Right lobe of liver (tissue), 6 donors: ENCODE results near the gene SUGCT. TPM values are rescaled to one million over a fixed set of nuclear protein-coding genes. Genes with fewer than 3 reads are reported as not detected.

Experiments
- ATAC-seq, 4 donors: fragments of 200-7000 bp; cut with Tn5 transposase; one replicate each; pipeline ENCODE4 v1.9.1; 2020; ENCODE audit warnings: mild to moderate bottlenecking in 4 of 4, moderate library complexity in 4 of 4
- DNase-seq, 3 donors: peaks; one replicate each; pipeline ENCODE4 v3.0.0-alpha.2; 2020
- H3K27ac ChIP-seq, 3 donors: fragments of 200-600 bp; one replicate each; pipeline ENCODE4 v1.8.0; 2022
- H3K27me3 ChIP-seq, 2 donors: fragments of 200-600 bp; one replicate each; pipeline ENCODE4 v1.8.0; 2022
- H3K36me3 ChIP-seq, 4 donors: fragments of 200-600 bp; sonication (generic) in 1 of 4; one replicate each; pipeline versions ENCODE4 v1.5.1 to v1.8.0; 2017 to 2022; ENCODE audit warnings: control low read depth in 1 of 4
- H3K4me1 ChIP-seq, 4 donors: fragments of 200-600 bp; sonication (generic) in 1 of 4; one replicate each; pipeline versions ENCODE4 v1.5.1 to v1.8.0; 2017 to 2022; ENCODE audit warnings: control low read depth in 1 of 4
- H3K4me3 ChIP-seq, 3 donors: fragments of 200-600 bp; one replicate each; pipeline ENCODE4 v1.8.0; 2022
- H3K9me3 ChIP-seq, 4 donors: fragments of 200-600 bp; sonication (generic) in 1 of 4; one replicate each; pipeline versions ENCODE4 v1.5.1 to v1.8.0; 2017 to 2022; ENCODE audit warnings: control low read depth in 1 of 4
- POLR2A ChIP-seq: fragments of 450-650 bp; IDR thresholded peaks from one replicate; pipeline ENCODE4 v1.6.1; 2017; ENCODE audit warnings: antibody characterized with exemption, mild to moderate bottlenecking
- WGBS: methylation state at CpG from one replicate; pipeline ENCODE4 v1.1.6; 2018; ENCODE audit warnings: low coverage, low lambda C conversion rate; ENCODE audit not compliant: insufficient coverage; ENCODE audit errors: missing lambda C conversion rate; 5-methylcytosine and 5-hydroxymethylcytosine counted together
- intact Hi-C, 2 donors: fragments of 100-400 bp; cut with DNase I; formaldehyde crosslinking; loops; one replicate each; pipeline versions ENCODE4 v1.11.2 to v1.14.1; 2022
- total RNA-seq, 6 experiments: library from RNA; depleted of rRNA in 2 of 6; stranded (reverse); fragments of >200 nt in 2 of 6; fragmentation: NEBNext Ultra II Directional in 3 of 6; extraction: Animal tissue kit (Norgen Biotek cat#: 25700) in 3 of 6; gene quantifications; one replicate each; pipeline versions ENCODE4 v1.1.0 to v1.2.4, GENCODE V29; 2016 to 2023
- TF ChIP-seq, protein P1 (sequence below), 4 donors: fragments of 200-600 bp in 3 of 4; fragments of 450-650 bp in 1 of 4; IDR thresholded peaks; one replicate each; pipeline versions ENCODE4 v1.5.1 to v1.8.0; 2016 to 2022; ENCODE audit warnings: antibody characterized with exemption in 4 of 4, mild to moderate bottlenecking in 2 of 4
- donor health status: DM: no; HTN: yes; CAD: no.
- donor health status: DM: no; HTN: no; CAD: no.
- donor health status: DM: no; HTN: no; CAD: no.
- donor health status: DM: no; HTN: yes; CAD: no.
- donor health status: DM: no; HTN: yes; CAD: no.

The SUGCT gene
- total RNA-seq, 6 experiments from 2014 or later, result 10.1 to 21.0 (median 14.2) TPM

GRCh38 chr7:40471891-40472290, 337.1 kb downstream of the SUGCT start:
- H3K4me3 ChIP-seq, result no peak overlapping the region
- ATAC-seq (no peak), DNase-seq (no peak)
- H3K9me3 ChIP-seq, result no peaks in the 10 kb centered on the region
- 93% methylated on average over 4 of the region's 4 CpGs for WGBS
- intact Hi-C loops, result no loop called here
- TF ChIP-seq POLR2A, result no peak
- TF ChIP-seq, protein P1, sequence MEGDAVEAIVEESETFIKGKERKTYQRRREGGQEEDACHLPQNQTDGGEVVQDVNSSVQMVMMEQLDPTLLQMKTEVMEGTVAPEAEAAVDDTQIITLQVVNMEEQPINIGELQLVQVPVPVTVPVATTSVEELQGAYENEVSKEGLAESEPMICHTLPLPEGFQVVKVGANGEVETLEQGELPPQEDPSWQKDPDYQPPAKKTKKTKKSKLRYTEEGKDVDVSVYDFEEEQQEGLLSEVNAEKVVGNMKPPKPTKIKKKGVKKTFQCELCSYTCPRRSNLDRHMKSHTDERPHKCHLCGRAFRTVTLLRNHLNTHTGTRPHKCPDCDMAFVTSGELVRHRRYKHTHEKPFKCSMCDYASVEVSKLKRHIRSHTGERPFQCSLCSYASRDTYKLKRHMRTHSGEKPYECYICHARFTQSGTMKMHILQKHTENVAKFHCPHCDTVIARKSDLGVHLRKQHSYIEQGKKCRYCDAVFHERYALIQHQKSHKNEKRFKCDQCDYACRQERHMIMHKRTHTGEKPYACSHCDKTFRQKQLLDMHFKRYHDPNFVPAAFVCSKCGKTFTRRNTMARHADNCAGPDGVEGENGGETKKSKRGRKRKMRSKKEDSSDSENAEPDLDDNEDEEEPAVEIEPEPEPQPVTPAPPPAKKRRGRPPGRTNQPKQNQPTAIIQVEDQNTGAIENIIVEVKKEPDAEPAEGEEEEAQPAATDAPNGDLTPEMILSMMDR (IDR thresholded peaks at IDR 0.05), result no peak
- H3K27me3 ChIP-seq, result no peaks in the 10 kb centered on the region
- no peaks in the 10 kb centered on the region for H3K36me3 ChIP-seq
- no peak overlapping the region for H3K27ac ChIP-seq
- peaks cover 0 to 14% (median 0%) of the 10 kb centered on the region in 4 donors for H3K4me1 ChIP-seq

- ATAC-seq, result no peak
- no peaks in the 10 kb centered on the region for H3K9me3 ChIP-seq
- no peak overlapping the region for H3K4me3 ChIP-seq
- H3K27me3 ChIP-seq, result no peaks in the 10 kb centered on the region
- H3K4me1 ChIP-seq, result peaks cover 0 to 9% (median 0%) of the 10 kb centered on the region in 4 donors
- intact Hi-C loops, result no loop called here
- H3K27ac ChIP-seq, result no peak overlapping the region
- 76% methylated on average over 7 of the region's 8 CpGs for WGBS
- no peak for DNase-seq
- TF ChIP-seq, protein P1 (IDR thresholded peaks at IDR 0.05), result no peak
- no peak for TF ChIP-seq POLR2A
- no peaks in the 10 kb centered on the region for H3K36me3 ChIP-seq
Measured at GRCh38 chr7:40474790-40475680, 340.2 kb downstream of the SUGCT start.

DNA sequence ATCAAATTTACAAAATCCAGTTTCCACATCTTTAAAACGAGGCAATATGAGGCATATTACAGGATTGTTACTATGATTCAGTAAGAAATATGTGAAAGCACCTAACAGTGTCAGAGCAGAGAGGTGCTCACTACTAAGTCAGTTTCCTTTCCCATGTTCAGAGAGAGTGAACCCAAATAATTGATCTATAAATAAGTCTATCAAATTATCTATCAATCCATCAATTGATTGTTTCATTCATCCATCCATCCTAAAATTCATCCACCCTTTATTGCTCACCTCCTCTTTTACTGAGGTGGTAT, 340.8 kb downstream of the SUGCT start:
- H3K27me3 ChIP-seq, result no peaks in the 10 kb centered on the region
- ATAC-seq (no peak), DNase-seq (no peak)
- TF ChIP-seq, protein P1 (IDR thresholded peaks at IDR 0.05), result no peak
- no peak for TF ChIP-seq POLR2A
- no peaks in the 10 kb centered on the region for H3K9me3 ChIP-seq
- H3K4me3 ChIP-seq, result no peak overlapping the region
- peaks cover 0 to 3% (median 0%) of the 10 kb centered on the region in 4 donors for H3K4me1 ChIP-seq
- no peak overlapping the region for H3K27ac ChIP-seq
- no peaks in the 10 kb centered on the region for H3K36me3 ChIP-seq
- intact Hi-C loops, result no loop called here
- 71% methylated on average over 1 of the region's 1 CpG for WGBS

- intact Hi-C loops, result no loop called here
- TF ChIP-seq POLR2A, result no peak
Measured at GRCh38 chr7:40477094-40477493, 342.3 kb downstream of the SUGCT start.

GRCh38 chr7:40482845-40483244, 348.0 kb downstream of the SUGCT start:
- Histone ChIP-seq H3K4me3 (no peak overlapping the region), H3K27ac (no peak overlapping the region), H3K36me3 (no peaks in the 10 kb centered on the region), H3K4me1 (no peaks in the 10 kb centered on the region), H3K27me3 (no peaks in the 10 kb centered on the region), H3K9me3 (no peaks in the 10 kb centered on the region)
- 44% methylated on average over 3 of the region's 3 CpGs for WGBS
- TF ChIP-seq POLR2A, result no peak
- TF ChIP-seq, protein P1 (IDR thresholded peaks at IDR 0.05), result no peak
- intact Hi-C loops, result no loop called here
- ATAC-seq, result no peak
- no peak for DNase-seq

More at GRCh38 chr7:40477094-40477493, 342.3 kb downstream of the SUGCT start:
- H3K27me3 ChIP-seq, result no peaks in the 10 kb centered on the region
- ATAC-seq (no peak), DNase-seq (no peak)
- no peaks in the 10 kb centered on the region for H3K4me1 ChIP-seq
- no peaks in the 10 kb centered on the region for H3K9me3 ChIP-seq
- WGBS, result 91% methylated on average over 2 of the region's 2 CpGs
- no peak overlapping the region for H3K4me3 ChIP-seq
- H3K27ac ChIP-seq, result no peak overlapping the region
- no peaks in the 10 kb centered on the region for H3K36me3 ChIP-seq
